HepG2 (cell line): ENCODE measurements around the gene NR1H3. TPM values are rescaled to one million over a fixed set of nuclear protein-coding genes. Genes with fewer than 3 reads are reported as not detected.

Experiments
- AKAP8 ChIP-seq: sonication (generic); formaldehyde crosslinking; IDR thresholded peaks from 2 replicates; pipeline ENCODE4 v1.5.1; 2020; ENCODE audit warnings: mild to moderate bottlenecking, missing genetic modification reagents
- CBX2 ChIP-seq, 2 experiments: fragments of 200-600 bp in 1 of 2; sonication (generic); formaldehyde crosslinking in 1 of 2; IDR thresholded peaks; 2 replicates each; pipeline versions ENCODE4 v1.7.0 to v1.8.1; 2018 to 2022; ENCODE audit warnings: low read depth in 2 of 2, low read length in 1 of 2, mild to moderate bottlenecking in 1 of 2, missing genetic modification reagents in 1 of 2
- DZIP1 ChIP-seq: sonication (generic); formaldehyde crosslinking; IDR thresholded peaks from 2 replicates; pipeline ENCODE4 v1.5.0; 2020; ENCODE audit warnings: mild to moderate bottlenecking, missing genetic modification reagents
- EHMT2 ChIP-seq: fragments of 200-600 bp; sonication (generic); IDR thresholded peaks from 2 replicates; pipeline ENCODE4 v1.7.0; 2017; ENCODE audit warnings: antibody characterized with exemption, low read depth, low read length, borderline replicate concordance
- FIP1L1 ChIP-seq: fragments of 200-400 bp; formaldehyde crosslinking; IDR thresholded peaks from 2 replicates; pipeline ENCODE4 v1.6.1; 2018; ENCODE audit warnings: low read depth, mild to moderate bottlenecking, low read length, moderate library complexity, borderline replicate concordance; ENCODE audit not compliant: insufficient read depth
- HOXD1 ChIP-seq: sonication (generic); formaldehyde crosslinking; IDR thresholded peaks from 2 replicates; pipeline ENCODE4 v1.5.0; 2020; ENCODE audit warnings: missing genetic modification reagents
- KDM2A ChIP-seq: sonication (generic); formaldehyde crosslinking; IDR thresholded peaks from 2 replicates; pipeline ENCODE4 v1.4.0; 2020; ENCODE audit warnings: low read depth, missing genetic modification reagents, borderline replicate concordance
- MED8 ChIP-seq: sonication (generic); formaldehyde crosslinking; IDR thresholded peaks from 2 replicates; pipeline ENCODE4 v1.8.1; 2023; ENCODE audit warnings: mild to moderate bottlenecking, missing genetic modification reagents; ENCODE audit not compliant: insufficient replicate concordance
- MYNN ChIP-seq: sonication (generic); formaldehyde crosslinking; IDR thresholded peaks from 2 replicates; pipeline ENCODE4 v1.4.0; 2020; ENCODE audit warnings: mild to moderate bottlenecking, low read depth, missing genetic modification reagents
- PHF21A ChIP-seq: sonication (generic); formaldehyde crosslinking; IDR thresholded peaks from 2 replicates; pipeline ENCODE4 v1.5.0; 2020; ENCODE audit warnings: mild to moderate bottlenecking, missing genetic modification reagents
- POLR2A ChIP-seq, 2 experiments: IDR thresholded peaks; 2 replicates each; pipeline ENCODE4 v1.6.1; 2011; ENCODE audit warnings: low read depth in 2 of 2, low read length in 2 of 2, mild to moderate bottlenecking in 1 of 2, moderate library complexity in 1 of 2; ENCODE audit not compliant: insufficient read depth in 1 of 2
- SOX5 ChIP-seq: IDR thresholded peaks from 2 replicates; pipeline ENCODE4 v1.6.1; 2016; ENCODE audit warnings: borderline replicate concordance
- SSRP1 ChIP-seq: IDR thresholded peaks from 2 replicates; pipeline ENCODE4 v1.6.1; 2016; ENCODE audit warnings: control low read depth
- TARDBP ChIP-seq: sonication (generic); formaldehyde crosslinking; IDR thresholded peaks from 2 replicates; pipeline ENCODE4 v1.8.0; 2022; ENCODE audit warnings: mild to moderate bottlenecking, missing genetic modification reagents
- TRIM22 ChIP-seq: fragments of 450-650 bp; IDR thresholded peaks from 2 replicates; pipeline ENCODE4 v1.6.1; 2017
- USF2 ChIP-seq, 2 experiments: sonication (generic) in 1 of 2; formaldehyde crosslinking in 1 of 2; IDR thresholded peaks; 2 replicates each; pipeline versions ENCODE4 v1.5.1 to v1.6.1; 2011 to 2020; ENCODE audit warnings: borderline replicate concordance in 1 of 2, low read depth in 1 of 2, low read length in 1 of 2, mild to moderate bottlenecking in 1 of 2, missing genetic modification reagents in 1 of 2, moderate library complexity in 1 of 2
- ZBTB20 ChIP-seq: sonication (generic); formaldehyde crosslinking; IDR thresholded peaks from 2 replicates; pipeline ENCODE4 v1.8.1; 2023; ENCODE audit warnings: missing genetic modification reagents, low read depth, mild to moderate bottlenecking, borderline replicate concordance
- ZNF30 ChIP-seq: sonication (generic); formaldehyde crosslinking; IDR thresholded peaks from 2 replicates; pipeline ENCODE4 v1.5.0; 2020; ENCODE audit warnings: mild to moderate bottlenecking, missing genetic modification reagents
- ZNF350 ChIP-seq: sonication (generic); formaldehyde crosslinking; IDR thresholded peaks from 2 replicates; pipeline ENCODE4 v1.4.0; 2020; ENCODE audit warnings: mild to moderate bottlenecking, low read depth, missing genetic modification reagents, borderline replicate concordance
- ZNF451 ChIP-seq: sonication (generic); formaldehyde crosslinking; IDR thresholded peaks from 2 replicates; pipeline ENCODE4 v1.5.0; 2020; ENCODE audit warnings: mild to moderate bottlenecking, missing genetic modification reagents
- ZNF563 ChIP-seq: sonication (generic); formaldehyde crosslinking; IDR thresholded peaks from 2 replicates; pipeline ENCODE4 v1.8.0; 2022; ENCODE audit warnings: mild to moderate bottlenecking, moderate library complexity, missing genetic modification reagents
- ZNF569 ChIP-seq: sonication (generic); formaldehyde crosslinking; IDR thresholded peaks from 2 replicates; pipeline ENCODE4 v1.5.0; 2020; ENCODE audit warnings: mild to moderate bottlenecking, missing genetic modification reagents, moderate library complexity, borderline replicate concordance
- ZNF619 ChIP-seq: sonication (generic); formaldehyde crosslinking; IDR thresholded peaks from 2 replicates; pipeline ENCODE4 v1.4.0; 2020; ENCODE audit warnings: mild to moderate bottlenecking, missing genetic modification reagents
- ZNF644 ChIP-seq: IDR thresholded peaks from 2 replicates; pipeline ENCODE4 v1.6.1; 2016; ENCODE audit warnings: low read depth
- ZNF816 ChIP-seq: sonication (generic); formaldehyde crosslinking; IDR thresholded peaks from 2 replicates; pipeline ENCODE4 v1.8.0; 2022; ENCODE audit warnings: missing genetic modification reagents, mild to moderate bottlenecking, borderline replicate concordance
- ZSCAN21 ChIP-seq: sonication (generic); formaldehyde crosslinking; IDR thresholded peaks from 2 replicates; pipeline ENCODE4 v1.8.0; 2022; ENCODE audit warnings: mild to moderate bottlenecking, missing genetic modification reagents, moderate library complexity, borderline replicate concordance
- polyA plus RNA-seq, 8 experiments: library from polyadenylated mRNA; depleted of rRNA in 3 of 8; stranded (reverse) in 7 of 8; unstranded in 1 of 8; fragments of >200 nt; fragmentation: Illumina TruSeq in 4 of 8; extraction: Trizol in 4 of 8; gene quantifications; 2 replicates each; pipeline versions ENCODE4 v1.2.1 to v1.2.3, GENCODE V29; 2011 to 2016; ENCODE audit warnings: low read depth in 4 of 8, missing spikeins in 1 of 8, mixed read lengths in 1 of 8; ENCODE audit not compliant: insufficient read depth in 1 of 8
- total RNA-seq, 5 experiments: library from RNA; depleted of rRNA; stranded (reverse); fragments of >200 nt; fragmentation: Illumina TruSeq; extraction: Trizol; gene quantifications; 2 replicates each; pipeline ENCODE4 v1.2.3, GENCODE V29; 2016; ENCODE audit warnings: low read depth in 1 of 5

NR1H3 gene
- total and polyA plus RNA-seq, 2 of the 13 experiments (the other 11 are each of a cell fraction or from before 2014, with no cell fraction given) = 41.8 to 102 TPM

GRCh38 chr11:47241841-47242301 is 15.9 kb upstream of the NR1H3 start (continued):
- no peak for TF ChIP-seq HOXD1 (CRISPR knock-in tag)
- no peak for TF ChIP-seq TARDBP
- no peak for TF ChIP-seq ZNF816
- no peak for TF ChIP-seq ZNF563 (CRISPR knock-in tag)
- no peak for TF ChIP-seq MED8 (CRISPR knock-in tag)
- no peak for TF ChIP-seq SSRP1 (CRISPR knock-in tag)
- 0 out of 2 replicates have a peak, but pooled peaks have one; percentile 30 for TF ChIP-seq AKAP8 (CRISPR knock-in tag)
- TF ChIP-seq ZNF451 (CRISPR knock-in tag) = no peak
- TF ChIP-seq KDM2A (CRISPR knock-in tag) = no peak
- TF ChIP-seq ZNF350 (CRISPR knock-in tag) = no peak
- TF ChIP-seq PHF21A (CRISPR knock-in tag) = no peak
- TF ChIP-seq CBX2 (IDR thresholded peaks at IDR 0.05; ENCODE audit: low read depth, low read length) = no peak
- TF ChIP-seq CBX2 (CRISPR knock-in tag; IDR thresholded peaks at IDR 0.05; ENCODE audit: low read depth) = no peak
- TF ChIP-seq SOX5 (CRISPR knock-in tag) = no peak
- no peak for TF ChIP-seq ZNF30 (CRISPR knock-in tag)
- no peak for TF ChIP-seq DZIP1 (CRISPR knock-in tag)
- no peak for TF ChIP-seq ZNF569 (CRISPR knock-in tag)
- no peak for TF ChIP-seq ZSCAN21 (CRISPR knock-in tag)
- no peak for TF ChIP-seq TRIM22
- no peak for TF ChIP-seq ZNF619 (CRISPR knock-in tag)
- no peak for TF ChIP-seq MYNN
- no peak for TF ChIP-seq ZNF644 (CRISPR knock-in tag)
- TF ChIP-seq EHMT2 = no peak
- no peak for TF ChIP-seq ZBTB20
- TF ChIP-seq FIP1L1 = no peak
- TF ChIP-seq POLR2A (IDR thresholded peaks at IDR 0.05; ENCODE audit: insufficient read depth in 1 of 2, low read depth in 2 of 2, low read length in 2 of 2) = 0 out of 4 replicates have a peak, but pooled peaks have one; percentile 15 to 32
- no peak for TF ChIP-seq USF2 (IDR thresholded peaks at IDR 0.05; ENCODE audit: low read depth, low read length)
- TF ChIP-seq USF2 (CRISPR knock-in tag; IDR thresholded peaks at IDR 0.05; ENCODE audit: borderline replicate concordance) = no peak
